GM13977 (cell line): Measurements from ENCODE around the gene CMBL.

Experiments
- DNase-seq: peaks from one replicate; pipeline ENCODE4 v3.0.0; 2012; ENCODE audit warnings: low spot score
- in situ Hi-C: fragments of 300-500 bp; cut with MboI; formaldehyde crosslinking; loops from one replicate; pipeline ENCODE4 v1.12.0; 2022; ENCODE audit warnings: low sequenced_read_pairs, low pct_unique_long_range_greater_than_20kb, mixed read lengths, inconsistent platforms; ENCODE audit not compliant: unreplicated experiment
- TF ChIP-seq, protein P1 (sequence below): IDR thresholded peaks from 2 replicates; pipeline ENCODE4 v1.5.1; 2012; ENCODE audit warnings: mild to moderate bottlenecking, control low read depth; ENCODE audit not compliant: insufficient read depth; ENCODE audit errors: extremely low read depth, missing control alignments

Gene CMBL

DNA sequence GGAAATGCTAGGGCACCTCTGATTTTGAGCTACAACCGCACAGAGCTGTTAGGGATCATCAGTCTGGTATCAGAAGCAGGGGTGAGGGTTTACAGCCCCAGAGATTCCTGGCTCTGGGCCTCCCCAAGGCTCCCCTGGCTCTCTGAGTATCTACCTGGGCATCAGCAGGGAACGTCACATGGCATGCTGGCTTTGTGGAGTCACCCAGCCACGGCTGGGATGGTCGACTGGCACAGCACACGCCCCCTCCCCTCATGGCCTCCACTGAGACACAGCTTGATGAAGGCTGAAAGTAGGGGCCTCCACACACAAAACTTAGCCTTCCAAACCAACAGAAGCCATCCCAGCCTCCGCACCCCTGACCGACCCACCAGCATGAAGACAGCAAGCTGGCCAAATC, 74.7 kb downstream of the CMBL start:
- TF ChIP-seq, protein P1, sequence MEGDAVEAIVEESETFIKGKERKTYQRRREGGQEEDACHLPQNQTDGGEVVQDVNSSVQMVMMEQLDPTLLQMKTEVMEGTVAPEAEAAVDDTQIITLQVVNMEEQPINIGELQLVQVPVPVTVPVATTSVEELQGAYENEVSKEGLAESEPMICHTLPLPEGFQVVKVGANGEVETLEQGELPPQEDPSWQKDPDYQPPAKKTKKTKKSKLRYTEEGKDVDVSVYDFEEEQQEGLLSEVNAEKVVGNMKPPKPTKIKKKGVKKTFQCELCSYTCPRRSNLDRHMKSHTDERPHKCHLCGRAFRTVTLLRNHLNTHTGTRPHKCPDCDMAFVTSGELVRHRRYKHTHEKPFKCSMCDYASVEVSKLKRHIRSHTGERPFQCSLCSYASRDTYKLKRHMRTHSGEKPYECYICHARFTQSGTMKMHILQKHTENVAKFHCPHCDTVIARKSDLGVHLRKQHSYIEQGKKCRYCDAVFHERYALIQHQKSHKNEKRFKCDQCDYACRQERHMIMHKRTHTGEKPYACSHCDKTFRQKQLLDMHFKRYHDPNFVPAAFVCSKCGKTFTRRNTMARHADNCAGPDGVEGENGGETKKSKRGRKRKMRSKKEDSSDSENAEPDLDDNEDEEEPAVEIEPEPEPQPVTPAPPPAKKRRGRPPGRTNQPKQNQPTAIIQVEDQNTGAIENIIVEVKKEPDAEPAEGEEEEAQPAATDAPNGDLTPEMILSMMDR: no peak
- no peak for DNase-seq
- in situ Hi-C loops: no loop called here

DNA sequence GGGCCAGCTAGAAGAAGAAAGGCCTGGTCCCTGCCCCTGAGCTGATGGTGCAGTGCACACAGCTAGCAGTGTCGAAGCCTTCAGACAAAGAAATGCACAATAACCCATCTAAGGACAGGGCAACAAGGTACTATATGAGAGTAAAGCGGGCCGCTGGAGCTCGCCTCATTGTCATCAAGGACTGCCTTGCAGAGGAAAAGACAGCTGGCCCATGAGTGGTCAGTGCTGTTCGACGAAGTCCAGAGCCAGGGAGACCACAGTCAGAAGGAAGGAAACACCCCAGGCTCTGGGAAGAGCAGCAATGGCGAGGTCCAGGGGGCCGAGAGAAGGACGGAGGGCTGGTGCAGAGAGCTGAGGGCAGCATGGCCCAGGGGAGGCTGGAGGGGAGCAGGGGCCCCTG, 75.3 kb downstream of the CMBL start:
- DNase-seq: no peak
- TF ChIP-seq, protein P1: no peak
- in situ Hi-C loops: no loop called here

DNA sequence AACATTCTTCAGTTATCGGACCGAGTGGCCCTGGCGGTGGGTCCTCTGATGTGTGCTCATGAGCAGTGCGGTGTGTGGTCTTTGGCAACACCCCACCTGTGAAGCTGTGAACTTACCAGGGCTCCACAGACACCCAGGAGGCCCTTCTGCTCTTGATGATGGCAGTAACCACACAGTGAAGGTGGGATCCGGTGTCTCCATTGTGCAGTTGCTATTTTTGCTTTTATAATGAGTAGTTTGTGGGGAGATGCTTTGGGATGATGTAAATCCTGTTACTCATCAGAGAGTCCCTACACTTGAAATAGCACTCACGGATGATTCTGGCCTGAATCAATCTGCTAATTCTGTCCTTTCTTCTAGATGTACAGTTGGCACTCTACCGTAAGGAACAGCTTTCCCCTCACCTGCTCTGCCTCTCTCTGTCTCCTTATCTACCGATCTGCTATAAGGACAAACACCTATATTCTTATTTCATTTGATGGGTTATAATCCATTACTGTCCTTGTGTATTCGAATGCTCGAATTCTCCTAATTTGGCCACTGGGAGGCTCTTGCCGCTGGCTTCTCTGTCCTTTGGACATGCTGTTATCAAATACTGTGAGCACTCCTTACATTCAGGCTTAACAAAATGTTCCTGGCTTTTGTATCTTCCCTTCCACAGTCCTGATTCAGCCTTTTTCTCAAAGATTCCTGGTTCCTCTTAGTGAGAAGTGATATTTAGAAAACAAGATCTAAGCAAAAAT, 78.2 kb downstream of the CMBL start:
- in situ Hi-C loops: no loop called here
- no peak for DNase-seq
- TF ChIP-seq, protein P1: no peak

DNA sequence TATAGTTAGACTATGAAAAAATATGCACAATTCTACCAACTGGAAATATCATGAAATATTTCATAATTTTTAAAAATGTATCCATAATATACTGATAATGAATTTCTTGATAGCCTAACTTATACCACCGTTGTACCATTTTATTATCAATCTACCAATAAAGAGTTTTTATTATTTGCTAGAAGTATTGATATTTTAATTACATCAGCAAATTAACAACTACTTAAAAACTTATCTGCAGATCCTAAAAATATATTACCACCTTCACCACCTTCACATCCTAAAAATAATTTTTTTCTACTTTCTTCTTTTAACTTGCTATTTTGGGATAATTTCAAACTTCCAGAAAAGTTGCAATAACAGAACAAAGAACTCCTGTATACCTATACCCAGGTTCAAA, 79.4 kb downstream of the CMBL start:
- no peak for DNase-seq
- in situ Hi-C loops: no loop called here
- TF ChIP-seq, protein P1: no peak
